ENCODE measurements around the gene ECPAS. TPM values are rescaled to one million over a fixed set of nuclear protein-coding genes. Genes with fewer than 3 reads are reported as not detected.
A peak's percentile ranks its signal among the peaks of the same experiment; 100 is the strongest.

ECPAS gene
- total RNA-seq, 4 donors from 2014 or later, result 59.4 to 98.4 (median 86.3) TPM

GRCh38 chr9:111483439-111483857, 735 bp downstream of the ECPAS start:
- H3K4me1 ChIP-seq, result peaks cover 25% of the 10 kb centered on the region
- H3K27me3 ChIP-seq, result no peaks in the 10 kb centered on the region
- DNase-seq (ENCODE audit: low spot score in 2 of 2), result no peak
- no peaks in the 10 kb centered on the region for H3K36me3 ChIP-seq
- no peak for TF ChIP-seq EP300 (IDR thresholded peaks at IDR 0.05)
- no peak for TF ChIP-seq POLR2A (IDR thresholded peaks at IDR 0.05)
- no peak for TF ChIP-seq POLR2AphosphoS5 (IDR thresholded peaks at IDR 0.05)
- TF ChIP-seq, protein P1, sequence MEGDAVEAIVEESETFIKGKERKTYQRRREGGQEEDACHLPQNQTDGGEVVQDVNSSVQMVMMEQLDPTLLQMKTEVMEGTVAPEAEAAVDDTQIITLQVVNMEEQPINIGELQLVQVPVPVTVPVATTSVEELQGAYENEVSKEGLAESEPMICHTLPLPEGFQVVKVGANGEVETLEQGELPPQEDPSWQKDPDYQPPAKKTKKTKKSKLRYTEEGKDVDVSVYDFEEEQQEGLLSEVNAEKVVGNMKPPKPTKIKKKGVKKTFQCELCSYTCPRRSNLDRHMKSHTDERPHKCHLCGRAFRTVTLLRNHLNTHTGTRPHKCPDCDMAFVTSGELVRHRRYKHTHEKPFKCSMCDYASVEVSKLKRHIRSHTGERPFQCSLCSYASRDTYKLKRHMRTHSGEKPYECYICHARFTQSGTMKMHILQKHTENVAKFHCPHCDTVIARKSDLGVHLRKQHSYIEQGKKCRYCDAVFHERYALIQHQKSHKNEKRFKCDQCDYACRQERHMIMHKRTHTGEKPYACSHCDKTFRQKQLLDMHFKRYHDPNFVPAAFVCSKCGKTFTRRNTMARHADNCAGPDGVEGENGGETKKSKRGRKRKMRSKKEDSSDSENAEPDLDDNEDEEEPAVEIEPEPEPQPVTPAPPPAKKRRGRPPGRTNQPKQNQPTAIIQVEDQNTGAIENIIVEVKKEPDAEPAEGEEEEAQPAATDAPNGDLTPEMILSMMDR (IDR thresholded peaks at IDR 0.05), result no peak
- no peaks in the 10 kb centered on the region for H3K9me3 ChIP-seq
- 0% methylated on average over 8 of the region's 78 CpGs for WGBS
- peak overlapping the region; percentile 99 for H3K27ac ChIP-seq
- H3K4me3 ChIP-seq, result peak overlapping the region; percentile 95

GRCh38 chr9:111482694-111483438, 1.3 kb downstream of the ECPAS start:
- DNase-seq (ENCODE audit: low spot score in 2 of 2), result peak; percentile 87 to 90
- peak overlapping the region; percentile 99 for H3K27ac ChIP-seq
- H3K4me1 ChIP-seq, result peaks cover 25% of the 10 kb centered on the region
- no peaks in the 10 kb centered on the region for H3K36me3 ChIP-seq
- H3K9me3 ChIP-seq, result no peaks in the 10 kb centered on the region
- peak overlapping the region; percentile 95 for H3K4me3 ChIP-seq
- no peaks in the 10 kb centered on the region for H3K27me3 ChIP-seq
- 0% methylated on average over 35 of the region's 76 CpGs for WGBS
- TF ChIP-seq POLR2A (IDR thresholded peaks at IDR 0.05) (peak; percentile 37 to 72), POLR2AphosphoS5 (IDR thresholded peaks at IDR 0.05) (peak in 1 of 3 donors; percentile 9)
- TF ChIP-seq, protein P1 (IDR thresholded peaks at IDR 0.05), result no peak

DNA sequence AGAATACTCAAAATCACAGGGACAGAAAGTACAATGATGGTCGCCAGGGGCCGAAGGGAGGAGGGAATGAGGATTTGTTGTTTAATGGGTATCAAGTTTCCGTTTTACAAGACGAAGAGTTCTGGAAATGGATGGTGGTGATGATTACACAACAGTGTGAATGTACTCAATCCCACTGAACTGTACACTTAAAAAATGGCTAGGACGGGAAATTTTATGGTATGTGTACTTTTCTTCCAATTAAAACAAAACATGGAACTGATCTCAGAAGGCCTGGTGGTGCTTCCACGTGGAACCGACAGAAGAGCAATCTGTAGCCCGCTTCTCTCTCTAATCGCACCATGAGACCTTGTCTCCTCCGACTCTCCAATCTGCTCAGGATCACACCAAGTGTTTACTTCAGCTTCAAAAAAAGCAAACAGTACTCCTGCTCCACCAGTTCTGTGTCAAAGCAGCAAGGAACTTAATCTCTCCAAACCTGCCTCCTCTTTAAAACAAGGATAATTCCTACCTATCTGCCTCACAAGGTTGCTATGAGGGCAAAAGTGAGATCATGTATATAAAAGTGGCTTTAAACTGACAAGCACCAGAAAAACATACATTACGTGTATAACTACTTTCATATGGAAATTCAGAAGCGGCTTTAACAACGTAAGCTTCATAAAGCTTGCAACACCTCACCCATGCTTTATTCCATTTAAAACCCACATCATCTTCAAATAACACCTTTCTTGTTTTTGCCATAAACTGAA, 2.1 kb downstream of the ECPAS start:
- Histone ChIP-seq H3K36me3 (no peaks in the 10 kb centered on the region), H3K27me3 (no peaks in the 10 kb centered on the region), H3K4me3 (peak overlapping the region; percentile 95), H3K27ac (peak overlapping the region; percentile 99), H3K4me1 (peaks cover 25% of the 10 kb centered on the region), H3K9me3 (no peaks in the 10 kb centered on the region)
- WGBS, result 43% methylated on average over 13 of the region's 13 CpGs
- no peak for DNase-seq (ENCODE audit: low spot score in 2 of 2)
- no peak for TF ChIP-seq EP300 (IDR thresholded peaks at IDR 0.05)
- TF ChIP-seq POLR2AphosphoS5 (IDR thresholded peaks at IDR 0.05), result no peak
- TF ChIP-seq, protein P1 (IDR thresholded peaks at IDR 0.05), result no peak
- no peak for TF ChIP-seq POLR2A (IDR thresholded peaks at IDR 0.05)

DNA sequence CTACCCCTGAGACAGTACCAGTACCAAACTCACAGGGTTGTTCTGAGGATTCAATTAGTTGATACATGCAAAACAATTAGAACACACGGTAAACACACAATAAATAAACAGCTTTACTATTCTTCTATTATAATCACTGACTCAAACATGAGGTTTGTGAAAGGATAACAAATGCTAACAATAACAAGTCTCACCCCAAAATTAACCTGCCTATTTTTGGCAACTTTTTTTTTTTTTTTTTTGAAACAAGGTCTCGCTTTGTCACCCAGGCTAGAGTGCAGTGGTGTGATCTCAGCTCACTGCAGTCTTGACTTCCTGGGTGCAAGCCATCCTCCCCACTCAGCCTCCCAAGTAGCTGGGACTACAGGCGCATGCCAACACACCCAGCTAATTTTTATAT, 6.5 kb downstream of the ECPAS start:
- 92% methylated on average over 3 of the region's 3 CpGs for WGBS
- no peaks in the 10 kb centered on the region for H3K9me3 ChIP-seq
- TF ChIP-seq, protein P1 (IDR thresholded peaks at IDR 0.05), result no peak
- no peak for DNase-seq (ENCODE audit: low spot score in 2 of 2)
- H3K4me3 ChIP-seq, result no peak overlapping the region
- peaks cover 36% of the 10 kb centered on the region for H3K4me1 ChIP-seq
- H3K36me3 ChIP-seq, result no peaks in the 10 kb centered on the region
- no peak overlapping the region for H3K27ac ChIP-seq
- no peaks in the 10 kb centered on the region for H3K27me3 ChIP-seq

GRCh38 chr9:111475195-111475594, 9.0 kb downstream of the ECPAS start:
- DNase-seq (ENCODE audit: low spot score in 2 of 2), result no peak
- H3K36me3 ChIP-seq, result no peaks in the 10 kb centered on the region
- no peak overlapping the region for H3K4me3 ChIP-seq
- 80% methylated on average over 2 of the region's 2 CpGs for WGBS
- H3K27ac ChIP-seq, result no peak overlapping the region
- H3K9me3 ChIP-seq, result no peaks in the 10 kb centered on the region
- H3K4me1 ChIP-seq, result peaks cover 25% of the 10 kb centered on the region
- TF ChIP-seq POLR2A (IDR thresholded peaks at IDR 0.05), result no peak
- no peaks in the 10 kb centered on the region for H3K27me3 ChIP-seq

All from suprapubic skin (tissue), 4 donors.